ENCODE results near the gene NAT14.
"Not testable (repeated sequence)": the region's sequence is repeated elsewhere in the genome, so short reads cannot be mapped to it uniquely, and the experiment has no call there.

NAT14 gene

DNA sequence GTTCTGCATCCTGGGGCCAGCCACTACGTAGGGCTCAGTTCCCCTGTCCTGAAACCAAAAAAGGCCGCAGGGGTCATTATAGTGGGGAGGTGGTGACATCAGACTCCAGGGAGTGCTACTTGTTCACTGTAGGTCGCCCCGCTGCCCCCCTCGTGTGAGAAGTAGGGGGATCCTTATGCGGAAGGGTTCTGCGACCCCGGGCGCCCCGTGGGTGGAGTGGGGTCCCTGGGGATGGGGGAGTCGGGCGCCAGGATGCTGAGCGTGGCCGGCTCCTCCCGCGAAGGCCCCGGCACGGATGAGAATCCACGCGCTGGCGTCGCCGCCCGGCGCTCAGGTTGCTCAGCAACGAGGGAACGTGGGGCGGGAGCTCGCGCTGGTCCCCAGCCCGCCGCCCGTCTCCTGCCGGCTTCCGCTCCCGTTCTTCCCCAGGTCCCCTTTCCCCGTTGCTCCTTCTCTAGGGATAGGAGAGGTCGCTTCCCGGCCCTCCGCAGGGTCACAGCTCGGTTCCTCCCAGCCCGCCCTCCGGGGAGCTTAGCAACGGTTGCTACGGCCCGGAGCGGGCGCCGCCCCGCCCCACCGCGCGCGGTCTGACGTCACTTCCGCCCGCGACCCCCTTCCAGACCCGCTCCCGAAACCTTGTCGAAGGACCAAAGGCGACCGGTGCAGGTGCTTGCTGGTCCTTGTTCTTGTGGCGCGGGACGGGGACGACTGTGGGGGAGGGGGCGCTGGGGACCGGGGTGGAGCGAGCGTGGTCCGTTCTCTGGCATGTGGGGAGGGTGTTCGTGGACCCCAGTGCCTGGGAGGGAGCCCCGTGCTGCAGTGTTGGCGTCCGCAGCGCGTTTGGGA, at the start of gene NAT14:
Gene NAT14 (plus strand): TSS at position 596 of the 846 bp plus-strand sequence. CDS start 521 bp downstream, outside the sequence.
- DNase-seq (ENCODE audit: low spot score), result no peak

- DNase-seq (ENCODE audit: low spot score), result no peak
Measured at GRCh38 chr19:55436847-55437246, 48.1 kb upstream of the NAT14 start.

DNA sequence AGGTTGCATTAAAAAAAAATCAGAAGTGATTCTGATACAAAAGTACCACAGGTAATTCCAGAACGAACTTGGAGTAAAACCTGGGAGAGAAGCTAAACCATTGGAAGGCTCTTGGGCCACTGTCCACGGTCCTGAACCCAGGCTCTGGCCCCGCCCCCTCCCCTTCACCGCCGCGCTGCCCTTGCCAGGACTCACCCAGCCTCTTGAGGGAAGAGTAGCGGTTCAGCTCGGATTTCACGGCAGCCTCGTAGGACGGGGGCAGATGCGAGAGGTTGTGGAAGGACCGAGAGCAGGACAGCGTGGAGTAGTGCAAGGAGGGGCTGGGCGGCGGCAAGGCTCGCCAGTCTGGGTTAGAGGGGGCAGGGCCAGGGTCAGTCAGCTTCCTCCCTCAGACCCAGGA, 47.6 kb upstream of the NAT14 start:
- DNase-seq (ENCODE audit: low spot score), result peak; percentile 85

- no peak for DNase-seq (ENCODE audit: low spot score)
Measured at GRCh38 chr19:55439052-55439451, 45.9 kb upstream of the NAT14 start.

GRCh38 chr19:55440411-55441105, 44.4 kb upstream of the NAT14 start:
- DNase-seq (ENCODE audit: low spot score), result no peak

DNA sequence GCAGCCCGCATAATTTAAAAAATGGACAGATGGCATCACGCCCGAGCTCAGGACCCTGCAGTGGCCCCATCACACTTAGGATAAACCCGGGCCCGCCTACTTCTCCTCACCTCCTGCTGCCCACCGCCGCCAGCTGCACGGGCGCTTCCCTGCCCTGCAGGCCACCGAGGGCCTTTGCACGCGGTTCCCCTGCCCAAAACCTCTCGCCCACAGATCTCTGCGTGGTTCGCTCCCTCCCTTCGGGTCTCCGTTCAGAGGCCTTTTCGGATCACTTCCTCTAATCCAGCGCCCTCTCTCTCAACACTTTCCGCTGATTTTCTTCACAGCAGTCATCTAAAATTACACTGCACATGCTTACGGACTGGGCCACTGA, 43.7 kb upstream of the NAT14 start:
- DNase-seq (ENCODE audit: low spot score), result no peak

GRCh38 chr19:55441692-55442321, 43.2 kb upstream of the NAT14 start:
- DNase-seq (ENCODE audit: low spot score), result no peak

- DNase-seq (ENCODE audit: low spot score), result no peak
Measured at GRCh38 chr19:55442372-55442961, 42.5 kb upstream of the NAT14 start.

DNA sequence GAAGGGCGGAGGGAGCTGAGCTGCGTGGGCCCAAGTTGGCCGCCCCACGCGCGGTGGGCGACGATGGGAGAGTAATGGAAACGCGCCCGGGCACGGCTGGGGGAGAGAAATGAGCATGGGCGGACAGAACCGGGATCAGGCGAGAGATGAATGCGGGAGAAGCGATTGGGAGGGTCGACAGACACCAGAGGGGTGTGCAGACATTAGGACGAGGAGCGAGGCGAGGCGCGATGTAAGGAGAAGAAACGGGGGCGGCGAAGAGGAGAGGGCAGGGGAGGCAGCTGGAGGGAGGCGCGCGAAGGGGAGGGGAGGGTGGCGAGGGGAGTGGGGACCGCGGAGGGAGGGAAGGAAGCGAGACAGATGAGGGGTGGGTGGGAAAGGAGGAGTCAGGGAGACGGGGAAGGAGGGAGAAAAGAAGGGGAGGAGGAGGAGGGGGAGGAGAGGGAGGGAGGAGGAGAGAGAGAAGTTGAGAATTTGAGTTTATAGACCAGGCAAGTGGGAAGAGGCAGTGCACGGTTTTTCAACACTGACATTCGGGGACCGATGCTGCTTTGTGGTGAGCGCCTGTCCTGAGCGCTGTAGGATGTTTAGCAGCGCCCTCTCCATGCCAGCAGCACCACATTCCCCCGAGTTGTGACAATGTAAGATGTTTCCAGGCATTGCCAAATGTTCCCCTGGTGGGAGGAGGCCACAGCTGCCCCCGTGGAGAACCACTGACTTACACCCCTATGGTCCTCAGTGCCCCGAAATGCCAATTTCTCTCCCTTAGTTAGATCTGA, 41.8 kb upstream of the NAT14 start, which contains the start of gene SHISA7:
Gene SHISA7 (minus strand): TSS at position 256 of the 779 bp plus-strand sequence. CDS start 437 bp downstream, outside the sequence.
- no peak for DNase-seq (ENCODE audit: low spot score)

- no peak for DNase-seq (ENCODE audit: low spot score)
Measured at GRCh38 chr19:55443824-55444480, 41.0 kb upstream of the NAT14 start.

DNA sequence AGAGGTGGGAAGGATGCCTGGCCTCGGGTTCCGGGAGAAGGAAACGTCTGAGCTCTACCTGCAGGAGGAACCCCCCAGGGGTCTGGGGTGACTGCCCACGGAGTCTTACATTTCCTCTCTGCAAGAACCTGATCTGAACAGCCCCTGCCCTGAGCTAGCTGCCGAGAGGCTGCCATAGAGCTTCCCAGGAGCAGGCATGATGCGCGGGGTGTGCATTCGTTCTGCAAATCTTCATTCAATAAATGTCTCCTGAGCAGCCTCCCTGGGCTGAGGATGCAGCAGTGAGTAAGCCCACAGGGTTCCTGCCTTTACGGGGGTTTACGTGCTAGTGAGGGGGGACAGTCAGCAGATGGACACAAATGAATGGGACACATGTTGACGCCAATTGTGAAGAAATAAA, 40.3 kb upstream of the NAT14 start:
- DNase-seq (ENCODE audit: low spot score), result no peak

DNA sequence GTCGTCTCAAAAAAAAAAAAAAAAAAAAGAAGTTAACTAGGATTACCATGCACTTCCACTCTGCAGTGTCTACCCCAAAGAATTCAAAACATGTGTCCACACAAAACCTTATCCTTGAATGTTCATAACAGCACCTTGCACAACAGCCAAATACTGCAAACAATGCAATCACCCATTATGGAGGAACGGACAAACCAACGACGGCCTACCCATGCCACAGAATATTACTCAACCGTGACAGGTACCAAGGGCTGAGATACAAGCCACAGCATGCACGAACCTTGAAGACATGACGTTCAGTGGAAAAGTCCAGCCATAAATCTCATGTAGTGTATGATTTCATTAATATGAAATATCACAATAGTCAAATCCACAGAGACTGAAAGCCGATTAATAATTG, 38.9 kb upstream of the NAT14 start:
- DNase-seq (ENCODE audit: low spot score), result no peak

GRCh38 chr19:55447421-55448174, 37.4 kb upstream of the NAT14 start:
- peak; percentile 54 for DNase-seq (ENCODE audit: low spot score)

- DNase-seq (ENCODE audit: low spot score), result not testable (repeated sequence)
Measured at GRCh38 chr19:55448175-55448490, 36.9 kb upstream of the NAT14 start.

DNA sequence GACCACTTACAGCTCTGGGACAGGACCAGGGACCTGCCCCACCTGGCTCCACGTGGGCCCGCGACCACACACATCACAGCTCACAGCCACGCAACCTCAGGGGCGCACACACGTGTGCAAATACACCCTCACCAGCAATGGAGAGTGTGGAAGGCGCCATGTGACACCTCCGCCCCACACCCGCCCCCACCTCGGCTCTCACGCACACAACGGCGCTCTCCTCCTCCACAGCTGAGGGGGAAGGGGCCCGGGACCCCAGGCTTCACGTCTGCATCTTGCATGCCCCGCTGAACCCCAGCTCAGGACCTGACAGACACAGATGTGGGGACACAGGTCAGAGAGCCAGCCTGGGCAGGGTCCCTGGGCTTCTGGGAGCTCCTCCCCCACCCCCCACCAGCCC, 35.5 kb upstream of the NAT14 start:
- DNase-seq (ENCODE audit: low spot score), result no peak

- DNase-seq (ENCODE audit: low spot score), result no peak
Measured at GRCh38 chr19:55451163-55451964, 33.6 kb upstream of the NAT14 start.

GRCh38 chr19:55451965-55452748, 32.8 kb upstream of the NAT14 start:
- no peak for DNase-seq (ENCODE audit: low spot score)

- DNase-seq (ENCODE audit: low spot score), result peak; percentile 73
Measured at GRCh38 chr19:55452749-55453346, 32.1 kb upstream of the NAT14 start.

Data from RKO (cell line).